ENCODE results near the gene TMEM63B. TPM values are rescaled to one million over a fixed set of nuclear protein-coding genes. Genes with fewer than 3 reads are reported as not detected.

The TMEM63B gene
- total RNA-seq, 2 donors from 2014 or later, result 50.9 to 113 TPM

- 61% methylated on average over 8 of the region's 8 CpGs for WGBS
- Histone ChIP-seq H3K9me3 (no peaks in the 10 kb centered on the region), H3K36me3 (no peaks in the 10 kb centered on the region), H3K27me3 (replicated peaks; ENCODE audit: insufficient read depth) (no peaks in the 10 kb centered on the region), H3K4me1 (replicated peaks) (peaks cover 3% of the 10 kb centered on the region), H3K27ac (no peak overlapping the region), H3K4me3 (no peak overlapping the region)
- no peak for DNase-seq (ENCODE audit: low spot score)
- intact Hi-C loops (cut with DNase I), result loop anchor here (1.0 kb wide), 1 partner anchor 58 kb away; no protein-coding TSS in a partner anchor
- TF ChIP-seq POLR2A (IDR thresholded peaks at IDR 0.05) (no peak), POLR2AphosphoS5 (IDR thresholded peaks at IDR 0.05) (no peak)
Observed at GRCh38 chr6:44152109-44152461, 24.7 kb downstream of the TMEM63B start.

- 92% methylated on average over 15 of the region's 19 CpGs for WGBS
- no peak for DNase-seq (ENCODE audit: low spot score)
- H3K36me3 ChIP-seq, result no peaks in the 10 kb centered on the region
- H3K9me3 ChIP-seq, result no peaks in the 10 kb centered on the region
- no peak overlapping the region for H3K4me3 ChIP-seq
- no peak for TF ChIP-seq CTCF (IDR thresholded peaks at IDR 0.05)
- no peaks in the 10 kb centered on the region for H3K27me3 ChIP-seq (replicated peaks; ENCODE audit: insufficient read depth)
- no peak overlapping the region for H3K27ac ChIP-seq
- H3K4me1 ChIP-seq (replicated peaks), result peaks cover 4% of the 10 kb centered on the region
- intact Hi-C loops (cut with DNase I), result loop anchor here (1.0 kb wide), 1 partner anchor 58 kb away; no protein-coding TSS in a partner anchor
Observed at GRCh38 chr6:44152533-44152932, 25.2 kb downstream of the TMEM63B start.

- H3K4me1 ChIP-seq (replicated peaks), result peaks cover 4% of the 10 kb centered on the region
- no peak for DNase-seq (ENCODE audit: low spot score)
- H3K27ac ChIP-seq, result no peak overlapping the region
- WGBS, result 88% methylated on average over 12 of the region's 12 CpGs
- no peaks in the 10 kb centered on the region for H3K27me3 ChIP-seq (replicated peaks; ENCODE audit: insufficient read depth)
- no peak overlapping the region for H3K4me3 ChIP-seq
- no peaks in the 10 kb centered on the region for H3K9me3 ChIP-seq
- no peaks in the 10 kb centered on the region for H3K36me3 ChIP-seq
- intact Hi-C loops (cut with DNase I), result no loop called here
- TF ChIP-seq CTCF (IDR thresholded peaks at IDR 0.05), result no peak
- no peak for TF ChIP-seq POLR2AphosphoS5 (IDR thresholded peaks at IDR 0.05)
- no peak for TF ChIP-seq POLR2A (IDR thresholded peaks at IDR 0.05)
Observed at GRCh38 chr6:44154067-44154466, 26.7 kb downstream of the TMEM63B start.

GRCh38 chr6:44156494-44157151 lies 29.3 kb downstream of the TMEM63B start:
- H3K27ac ChIP-seq, result peak overlapping the region; percentile 37 to 61
- WGBS, result 72% methylated on average over 4 of the region's 9 CpGs
- no peak overlapping the region for H3K4me3 ChIP-seq
- no peak for TF ChIP-seq CTCF (IDR thresholded peaks at IDR 0.05)
- TF ChIP-seq POLR2A (IDR thresholded peaks at IDR 0.05), result no peak
- TF ChIP-seq POLR2AphosphoS5 (IDR thresholded peaks at IDR 0.05), result peak; percentile 44
- intact Hi-C loops (cut with DNase I), result no loop called here
- peak; percentile 34 for DNase-seq (ENCODE audit: low spot score)
- peaks cover 4% of the 10 kb centered on the region for H3K4me1 ChIP-seq (replicated peaks)
- no peaks in the 10 kb centered on the region for H3K9me3 ChIP-seq
- no peaks in the 10 kb centered on the region for H3K27me3 ChIP-seq (replicated peaks; ENCODE audit: insufficient read depth)
- H3K36me3 ChIP-seq, result no peaks in the 10 kb centered on the region

- Histone ChIP-seq H3K4me3 (no peak overlapping the region), H3K36me3 (no peaks in the 10 kb centered on the region), H3K9me3 (no peaks in the 10 kb centered on the region), H3K27ac (peak overlapping the region; percentile 37 to 61), H3K4me1 (replicated peaks) (peaks cover 4% of the 10 kb centered on the region), H3K27me3 (replicated peaks; ENCODE audit: insufficient read depth) (no peaks in the 10 kb centered on the region)
- intact Hi-C loops (cut with DNase I), result no loop called here
- 86% methylated on average over 11 of the region's 11 CpGs for WGBS
- TF ChIP-seq CTCF (IDR thresholded peaks at IDR 0.05) (no peak), POLR2A (IDR thresholded peaks at IDR 0.05) (no peak), POLR2AphosphoS5 (IDR thresholded peaks at IDR 0.05) (no peak)
- DNase-seq (ENCODE audit: low spot score), result no peak
Observed at GRCh38 chr6:44157152-44157521, 29.8 kb downstream of the TMEM63B start.

Measured in prostate gland (tissue), 2 donors.